Measurements from ENCODE around the gene C17orf113. TPM values are rescaled to one million over a fixed set of nuclear protein-coding genes. Genes with fewer than 3 reads are reported as not detected.

C17orf113 gene
- total and polyA plus RNA-seq, 2 of the 13 experiments (the other 11 are each of a cell fraction or from before 2014, with no cell fraction given) = 0.87 to 1.1 TPM

- TF ChIP-seq ZHX2 (IDR thresholded peaks at IDR 0.05; ENCODE audit: low read depth) = peak; percentile 97
- TF ChIP-seq ZHX2 (CRISPR knock-in tag; IDR thresholded peaks at IDR 0.05; ENCODE audit: borderline replicate concordance) = no peak
- TF ChIP-seq ZFP36L1 (CRISPR knock-in tag; IDR thresholded peaks at IDR 0.05) = no peak; the same call in 1 of the 2 replicates
- peak; percentile 89 for TF ChIP-seq BORCS8-MEF2B (CRISPR knock-in tag; IDR thresholded peaks at IDR 0.05)
- TF ChIP-seq PLRG1 (conservative IDR thresholded peaks at IDR 0.05) = no peak
- TF ChIP-seq NCOR1 (IDR thresholded peaks at IDR 0.05; ENCODE audit: borderline replicate concordance, low read length) = no peak
- TF ChIP-seq RXRB (CRISPR knock-in tag; IDR thresholded peaks at IDR 0.05; ENCODE audit: borderline replicate concordance) = peak; percentile 70
- peak; percentile 86 for TF ChIP-seq NR0B2 (CRISPR knock-in tag; IDR thresholded peaks at IDR 0.05)
- peak; percentile 99 for TF ChIP-seq RBFOX2 (IDR thresholded peaks at IDR 0.05; ENCODE audit: low read depth, low read length)
- no peak for TF ChIP-seq HNRNPH1 (optimal IDR thresholded peaks at IDR 0.05; ENCODE audit: low read depth, low read length)
- TF ChIP-seq MAF1 (CRISPR knock-in tag; IDR thresholded peaks at IDR 0.05; ENCODE audit: borderline replicate concordance) = peak; percentile 89
- 0 out of 2 replicates have a peak, but pooled peaks have one; percentile 46 for TF ChIP-seq PRDM4 (CRISPR knock-in tag; IDR thresholded peaks at IDR 0.05; ENCODE audit: borderline replicate concordance)
- no peak; the same call in 1 of the 2 replicates for TF ChIP-seq ZBTB39 (CRISPR knock-in tag; IDR thresholded peaks at IDR 0.05)
- TF ChIP-seq PBX2 (CRISPR knock-in tag; IDR thresholded peaks at IDR 0.05) = no peak
- peak; percentile 60; the same call in 1 of the 2 replicates for TF ChIP-seq FOSL2 (CRISPR knock-in tag; IDR thresholded peaks at IDR 0.05)
Measured at GRCh38 chr17:42016941-42017865, 33.2 kb downstream of the C17orf113 start, which contains the start of gene DNAJC7 (continued).

Measured in HepG2 (cell line).